DND-41 (cell line): Measurements from ENCODE around the gene CLCN6.

Source experiments
- ATAC-seq: fragments of 200-7000 bp; cut with Tn5 transposase; 3 replicates; pipeline ENCODE4 v1.9.1; 2021; ENCODE audit warnings: low read depth; ENCODE audit not compliant: insufficient read depth
- DNase-seq: peaks from one replicate; pipeline ENCODE4 v3.0.0-alpha.2; 2020
- H2AFZ ChIP-seq: 2 replicates; pipeline ENCODE4 v1.6.0; 2012; ENCODE audit warnings: low read depth, low read length
- H3K27ac ChIP-seq: 2 replicates; pipeline ENCODE4 v1.5.1; 2012; ENCODE audit warnings: low read length, inconsistent platforms
- H3K27me3 ChIP-seq: fragments of 200-600 bp; sonication (generic); 2 replicates; pipeline ENCODE4 v1.6.0; 2012; ENCODE audit warnings: low read length, mild to moderate bottlenecking, inconsistent platforms; ENCODE audit not compliant: insufficient read depth, poor library complexity
- H3K36me3 ChIP-seq: 2 replicates; pipeline ENCODE4 v1.5.1; 2012; ENCODE audit warnings: low read length, inconsistent platforms; ENCODE audit not compliant: insufficient read depth
- H3K4me1 ChIP-seq: 2 replicates; pipeline ENCODE4 v1.5.1; 2012; ENCODE audit warnings: mild to moderate bottlenecking, low read length; ENCODE audit not compliant: insufficient read depth
- H3K4me2 ChIP-seq: 2 replicates; pipeline ENCODE4 v1.6.0; 2012; ENCODE audit warnings: mild to moderate bottlenecking, moderate library complexity, low read length, inconsistent platforms; ENCODE audit not compliant: insufficient read depth
- H3K4me3 ChIP-seq, 2 experiments: fragments of 200-600 bp in 1 of 2; shearing (Covaris generic) in 1 of 2; 2 replicates each; pipeline ENCODE4 v1.5.1; 2012 to 2016; ENCODE audit warnings: inconsistent platforms in 2 of 2, low read length in 2 of 2, mild to moderate bottlenecking in 2 of 2, low read depth in 1 of 2, moderate library complexity in 1 of 2
- H3K79me2 ChIP-seq: 2 replicates; pipeline ENCODE4 v1.6.0; 2012; ENCODE audit warnings: low read length, inconsistent platforms; ENCODE audit not compliant: insufficient read depth
- H3K9ac ChIP-seq: 2 replicates; pipeline ENCODE4 v1.6.0; 2012; ENCODE audit warnings: low read depth, mild to moderate bottlenecking, inconsistent platforms, low read length, moderate library complexity
- H3K9me3 ChIP-seq: 2 replicates; pipeline ENCODE4 v1.5.1; 2012; ENCODE audit warnings: low read length, moderate library complexity, mild to moderate bottlenecking, inconsistent platforms; ENCODE audit not compliant: insufficient read depth, severe bottlenecking
- H4K20me1 ChIP-seq: 2 replicates; pipeline ENCODE4 v1.6.0; 2012; ENCODE audit warnings: low read length; ENCODE audit not compliant: insufficient read depth
- CTCF ChIP-seq: IDR thresholded peaks from 2 replicates; pipeline ENCODE4 v1.5.1; 2012; ENCODE audit warnings: borderline replicate concordance, low read length, moderate library complexity, mild to moderate bottlenecking; ENCODE audit not compliant: poor library complexity, severe bottlenecking; ENCODE audit errors: extremely low read depth
- EZH2 ChIP-seq: IDR thresholded peaks from 3 replicates; pipeline ENCODE4 v1.6.1; 2012; ENCODE audit warnings: borderline replicate concordance, low read depth, mild to moderate bottlenecking, moderate library complexity, low read length, inconsistent platforms; ENCODE audit not compliant: severe bottlenecking

Gene CLCN6

GRCh38 chr1:11788549-11789053, 17.4 kb upstream of the CLCN6 start:
- no peaks in the 10 kb centered on the region for H3K79me2 ChIP-seq
- no peaks in the 10 kb centered on the region for H3K9me3 ChIP-seq
- H3K27ac ChIP-seq = no peak overlapping the region
- no peak overlapping the region for H3K4me3 ChIP-seq
- no peaks in the 10 kb centered on the region for H3K4me1 ChIP-seq
- H2AFZ ChIP-seq = no peak overlapping the region
- ATAC-seq = no peak
- H3K4me2 ChIP-seq = no peak overlapping the region
- no peaks in the 10 kb centered on the region for H3K27me3 ChIP-seq
- no peaks in the 10 kb centered on the region for H4K20me1 ChIP-seq
- TF ChIP-seq CTCF (no peak), EZH2 (no peak)
- 0 out of 2 replicates have a peak, but pooled peaks cover 8% of the 10 kb centered on the region for H3K36me3 ChIP-seq
- DNase-seq = no peak
- no peak overlapping the region for H3K9ac ChIP-seq

- H3K9me3 ChIP-seq = no peaks in the 10 kb centered on the region
- H3K79me2 ChIP-seq = no peaks in the 10 kb centered on the region
- peaks cover 11% of the 10 kb centered on the region; the same call in 1 of the 2 replicates for H3K36me3 ChIP-seq
- DNase-seq (no peak), ATAC-seq (no peak)
- H3K27me3 ChIP-seq = no peaks in the 10 kb centered on the region
- no peaks in the 10 kb centered on the region for H4K20me1 ChIP-seq
- no peak overlapping the region for H3K4me3 ChIP-seq
- no peak overlapping the region for H3K9ac ChIP-seq
- no peak overlapping the region for H2AFZ ChIP-seq
- TF ChIP-seq EZH2 = no peak
- no peak for TF ChIP-seq CTCF
- H3K27ac ChIP-seq = no peak overlapping the region
- H3K4me1 ChIP-seq = no peaks in the 10 kb centered on the region
- H3K4me2 ChIP-seq = no peak overlapping the region
Measured at GRCh38 chr1:11789126-11790067, 16.6 kb upstream of the CLCN6 start.

GRCh38 chr1:11790101-11790879, 15.7 kb upstream of the CLCN6 start:
- H3K79me2 ChIP-seq = no peaks in the 10 kb centered on the region
- peaks cover 16% of the 10 kb centered on the region for H3K36me3 ChIP-seq
- no peak overlapping the region for H3K4me3 ChIP-seq
- no peak overlapping the region for H3K9ac ChIP-seq
- no peak overlapping the region for H2AFZ ChIP-seq
- H4K20me1 ChIP-seq = no peaks in the 10 kb centered on the region
- TF ChIP-seq CTCF (no peak), EZH2 (no peak)
- no peaks in the 10 kb centered on the region for H3K4me1 ChIP-seq
- DNase-seq (no peak), ATAC-seq (no peak)
- H3K27ac ChIP-seq = no peak overlapping the region
- H3K27me3 ChIP-seq = no peaks in the 10 kb centered on the region
- no peak overlapping the region for H3K4me2 ChIP-seq
- no peaks in the 10 kb centered on the region for H3K9me3 ChIP-seq
